ENCODE results near the gene RCN1.
"Not testable (repeated sequence)": the region's sequence is repeated elsewhere in the genome, so short reads cannot be mapped to it uniquely, and the experiment has no call there.

Gene RCN1

DNA sequence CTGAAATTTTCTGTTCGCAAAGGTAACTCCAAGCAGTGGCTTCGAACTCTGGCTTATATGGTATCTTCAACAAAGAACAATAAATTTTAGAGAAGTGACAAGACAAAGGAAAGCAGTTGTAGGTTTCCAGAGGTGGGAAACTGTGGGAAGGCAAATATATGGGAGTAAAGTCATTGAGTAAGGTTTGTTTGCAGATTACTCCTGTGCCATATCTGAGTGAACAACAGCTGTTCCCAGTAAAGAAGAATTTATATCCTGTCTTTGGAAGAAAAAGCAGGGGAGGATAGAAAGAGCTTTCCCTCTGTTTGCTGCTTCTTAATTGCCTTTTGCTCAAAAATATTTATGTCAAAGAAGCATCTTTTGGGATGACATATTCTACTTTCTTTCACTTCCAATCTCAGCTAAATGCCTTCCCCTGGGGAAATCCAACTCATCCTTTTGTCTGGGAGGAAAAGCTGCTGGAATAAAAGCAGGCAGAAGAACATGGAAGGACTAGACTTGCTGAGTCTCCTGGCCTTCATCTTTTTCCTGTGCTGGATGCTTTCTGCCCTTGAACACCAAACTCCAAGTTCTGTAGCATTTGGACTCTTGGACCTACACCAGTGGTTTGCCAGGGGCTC is 10.4 kb upstream of the RCN1 start:
- DNase-seq = no peak

DNA sequence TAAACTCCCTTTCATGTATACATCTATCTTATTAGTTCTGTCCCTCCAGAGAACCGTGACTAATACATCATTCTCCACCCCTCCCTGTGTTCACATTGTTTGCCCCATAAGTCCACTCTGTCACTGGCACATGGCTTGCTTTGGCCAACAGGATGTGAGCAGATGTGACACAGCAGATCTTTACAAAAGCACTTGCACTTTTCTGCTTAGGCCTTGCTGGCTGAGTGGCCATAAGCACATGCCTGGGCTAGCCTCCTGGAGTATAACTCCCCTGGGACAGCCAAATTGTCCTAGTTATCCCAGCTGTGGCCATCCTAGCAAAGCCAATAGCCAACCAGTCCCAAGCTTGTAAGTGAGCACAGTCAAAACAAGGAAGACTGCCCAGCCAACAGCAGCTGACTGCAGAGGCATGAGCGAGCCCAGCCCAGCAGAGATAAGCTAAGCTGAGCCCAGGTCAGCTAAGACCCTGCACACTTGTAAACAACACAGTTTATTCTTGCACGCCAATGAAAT is 9.7 kb upstream of the RCN1 start:
- no peak for DNase-seq

DNA sequence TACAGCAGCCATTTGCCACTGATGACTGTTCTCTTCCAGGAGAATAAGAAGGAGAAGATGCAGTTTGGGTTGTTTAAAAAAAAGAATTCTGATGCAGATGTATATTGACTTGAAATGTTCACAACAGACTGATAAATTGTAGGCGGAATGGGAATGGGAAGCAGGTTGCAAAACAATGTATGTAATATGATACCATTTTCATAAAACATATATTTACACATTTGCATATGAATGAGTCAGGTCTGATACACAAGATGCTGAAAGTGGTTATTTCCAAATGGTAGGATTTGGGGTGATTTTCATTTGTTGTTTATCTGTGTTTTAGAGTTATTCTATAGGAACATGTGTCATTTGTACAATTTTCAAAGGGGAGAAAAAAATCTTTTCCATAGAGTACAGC is 9.0 kb upstream of the RCN1 start:
- DNase-seq = no peak

DNA sequence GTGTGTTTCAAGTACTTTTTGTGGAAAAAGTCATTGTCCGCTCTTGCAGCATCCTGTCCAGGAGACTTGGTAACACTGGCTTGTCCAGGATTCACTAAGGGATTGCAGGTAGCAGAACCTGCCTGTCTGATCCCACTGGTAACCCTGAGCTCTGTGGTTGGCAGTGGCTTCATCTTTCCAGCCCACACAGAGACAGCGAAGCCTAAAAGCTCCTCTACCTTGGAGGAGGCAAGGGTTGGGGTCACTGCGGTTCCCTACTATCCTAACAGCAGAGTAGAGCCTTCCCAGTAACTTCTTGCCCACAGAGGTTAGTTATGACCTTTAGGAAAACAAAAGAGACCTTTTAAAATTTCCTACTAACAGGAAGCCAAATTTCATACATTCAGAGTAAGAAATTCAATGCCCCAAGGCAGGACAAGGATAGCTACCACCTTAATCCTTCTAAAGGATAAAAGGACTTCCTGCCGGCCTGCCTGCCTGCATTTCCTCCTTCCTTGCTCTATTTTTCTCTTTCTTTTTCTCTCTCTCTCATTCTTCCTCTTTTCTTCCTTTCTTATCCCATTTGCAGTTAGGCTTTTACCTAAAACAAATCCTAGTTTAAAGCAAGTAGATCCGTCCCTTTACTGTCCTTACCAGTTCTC is 8.4 kb upstream of the RCN1 start:
- no peak for DNase-seq

DNA sequence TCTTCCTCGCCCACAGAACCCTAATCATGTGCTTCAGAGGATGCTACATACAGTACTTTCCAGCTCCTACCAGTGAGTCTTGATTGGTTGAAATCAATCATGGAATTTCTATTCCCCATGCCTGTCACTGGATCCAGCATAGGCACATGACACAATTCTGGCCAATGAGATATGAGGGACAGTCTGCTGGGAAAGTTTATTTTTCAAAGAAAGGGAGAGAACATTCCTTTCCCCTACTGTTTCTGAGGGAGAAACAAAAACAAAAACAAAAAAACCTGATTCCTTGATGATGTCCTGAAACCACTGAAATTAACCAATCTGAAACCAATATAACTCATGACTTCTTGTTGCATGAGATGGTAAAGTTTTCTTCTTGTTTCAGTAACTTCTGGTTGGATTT is 3.3 kb upstream of the RCN1 start:
- no peak for DNase-seq

DNA sequence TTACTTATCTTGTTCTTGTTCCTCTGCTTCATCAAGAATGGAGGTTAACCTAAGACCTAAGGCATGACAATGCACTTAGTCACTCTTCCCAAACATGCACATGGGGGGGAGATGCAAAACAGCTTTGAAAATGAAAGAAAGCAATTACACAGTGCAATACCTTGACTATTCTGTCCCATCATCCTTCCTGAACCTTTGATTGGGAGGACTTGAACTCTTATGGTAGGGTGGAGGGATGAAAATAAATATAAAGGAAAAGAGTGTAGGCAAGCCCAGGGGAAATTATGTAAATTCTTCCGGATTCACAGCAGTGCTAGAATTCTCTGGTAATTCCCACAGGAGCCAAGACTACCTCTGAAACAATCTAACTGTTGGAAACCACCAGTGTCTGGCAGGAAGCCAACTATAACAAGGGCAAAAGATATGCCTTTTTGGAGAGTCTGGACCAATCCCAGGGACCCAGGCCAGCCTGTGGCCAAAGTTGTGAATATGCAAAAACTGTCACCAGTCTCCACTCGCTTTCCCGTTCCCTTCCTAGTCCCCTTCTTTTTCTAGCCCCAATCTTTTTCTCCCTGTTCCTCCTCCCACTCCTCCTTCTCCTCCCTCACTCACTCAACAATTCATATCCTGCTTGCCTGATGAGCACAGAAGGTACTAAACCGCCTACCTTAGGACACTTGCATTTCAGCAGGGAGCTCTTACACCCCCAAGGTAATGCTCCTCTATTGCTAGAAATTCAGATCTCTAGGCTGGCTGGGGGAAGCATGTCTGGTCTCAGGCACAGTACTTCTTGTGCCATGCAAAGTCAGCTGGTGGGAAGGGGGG is 2.5 kb upstream of the RCN1 start:
- DNase-seq = no peak

DNA sequence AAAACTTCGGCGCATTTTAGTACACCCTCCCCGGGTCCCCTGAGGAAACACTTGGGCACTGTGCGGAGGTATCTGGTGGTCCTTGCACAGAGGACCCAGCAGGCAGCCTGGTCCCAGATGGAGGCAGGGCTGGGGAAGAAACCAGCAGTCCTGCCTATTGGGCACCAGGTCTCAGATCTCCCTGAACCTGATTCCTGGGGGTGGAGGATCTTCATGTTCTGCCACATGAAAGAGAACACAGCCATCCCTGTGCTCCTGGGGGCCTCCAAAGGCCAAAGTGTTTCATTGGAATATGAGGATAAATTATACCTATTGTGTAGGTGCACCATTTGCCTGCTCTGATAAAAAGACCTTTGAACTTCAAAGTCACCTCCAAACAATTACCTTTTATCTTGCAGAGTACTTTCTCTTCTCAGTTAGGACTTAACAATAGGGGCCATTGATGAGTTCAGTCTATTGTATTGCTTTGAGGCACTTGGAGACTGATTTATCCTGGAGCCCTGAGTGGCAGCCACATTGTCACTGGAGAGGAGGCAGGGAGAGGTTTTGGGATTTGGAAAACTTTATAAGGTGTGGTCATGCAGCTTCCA is 1.8 kb downstream of the RCN1 start:
- no peak for DNase-seq

DNA sequence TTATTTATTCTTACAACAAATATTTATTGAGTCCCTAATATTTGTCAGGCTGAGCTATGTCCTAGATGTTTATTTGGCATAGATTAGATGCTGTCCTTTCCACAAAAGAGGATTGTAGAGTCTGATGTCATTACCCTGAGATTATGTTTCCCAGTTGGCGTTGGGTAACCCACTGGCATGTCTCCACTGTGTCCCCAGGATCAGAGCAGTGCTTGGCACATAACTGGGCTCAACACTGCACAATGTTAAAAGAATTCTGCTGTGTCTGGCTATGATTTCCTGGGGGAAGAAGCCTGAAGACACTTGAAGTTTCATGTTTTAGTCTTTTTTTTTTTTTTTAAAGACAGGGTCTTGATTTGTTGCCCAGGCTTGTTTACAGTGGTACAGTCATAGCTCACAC is 4.0 kb downstream of the RCN1 start:
- no peak for DNase-seq

DNA sequence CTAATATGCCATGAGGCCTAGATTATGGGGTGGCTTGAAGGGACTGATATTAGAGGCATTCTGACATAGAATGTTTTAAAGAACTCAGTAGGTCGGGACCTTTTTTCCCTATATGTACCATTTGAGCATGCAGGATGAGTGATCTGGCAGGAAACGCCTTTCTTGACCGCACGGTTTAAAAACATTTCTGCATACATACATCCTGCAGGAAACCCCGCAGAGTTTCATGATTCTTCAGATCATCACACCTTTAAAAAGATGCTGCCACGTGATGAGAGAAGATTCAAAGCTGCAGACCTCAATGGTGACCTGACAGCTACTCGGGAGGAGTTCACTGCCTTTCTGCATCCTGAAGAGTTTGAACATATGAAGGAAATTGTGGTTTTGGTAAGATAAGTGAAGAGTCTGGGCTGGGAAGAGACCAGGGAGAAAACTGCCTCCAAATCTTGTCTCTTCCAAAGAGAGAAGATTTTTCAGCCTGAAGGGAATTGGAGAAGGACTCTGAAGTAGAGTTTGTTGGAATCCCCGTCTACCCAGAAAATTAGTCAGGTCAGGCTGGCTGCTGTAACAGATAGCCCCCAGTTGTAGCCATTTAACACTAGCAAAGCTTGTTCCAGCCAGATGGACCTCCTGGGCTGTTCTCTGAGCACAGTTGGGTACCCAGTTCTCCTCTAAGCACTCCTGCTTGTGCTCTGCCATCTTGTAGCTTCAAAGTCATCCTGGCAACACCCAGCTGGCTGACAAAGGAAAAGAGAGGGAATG is 7.4 kb downstream of the RCN1 start:
- no peak for DNase-seq

DNA sequence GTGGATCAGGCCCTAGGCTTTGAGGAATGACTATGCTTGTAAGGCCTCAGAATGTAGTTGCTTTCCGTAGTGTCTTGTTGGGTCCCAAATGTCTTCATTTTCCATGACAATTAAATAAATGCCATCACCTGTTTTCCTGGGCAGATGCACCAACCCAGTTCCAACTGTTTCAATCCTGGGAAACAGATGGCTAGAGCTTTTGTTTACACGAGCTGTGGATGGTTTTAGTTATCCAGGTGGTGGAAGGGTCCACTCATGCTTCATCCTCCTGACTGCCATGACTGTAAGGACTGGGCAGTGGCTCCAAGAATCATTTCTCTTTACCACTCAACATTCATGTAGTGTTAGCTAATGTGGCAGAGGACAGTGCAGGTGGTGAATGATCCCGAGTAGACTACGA is 8.6 kb downstream of the RCN1 start:
- no peak for DNase-seq

DNA sequence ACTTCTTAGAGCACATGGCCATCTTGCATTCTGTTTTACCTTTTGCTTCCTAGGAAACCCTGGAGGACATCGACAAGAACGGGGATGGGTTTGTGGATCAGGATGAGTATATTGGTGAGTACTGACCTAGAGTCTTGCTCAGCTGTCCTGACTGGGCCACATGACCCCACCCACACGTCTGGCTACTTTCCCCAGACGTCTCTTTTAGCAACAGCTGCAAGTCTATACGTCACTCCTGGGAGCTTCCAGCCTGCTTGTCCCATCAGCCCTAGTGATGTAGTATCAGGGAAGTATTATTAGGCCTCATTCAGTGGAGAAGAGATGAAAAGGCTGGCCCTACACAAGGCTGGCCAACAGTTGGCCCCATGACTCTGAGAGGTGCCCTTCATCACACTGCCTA is 9.6 kb downstream of the RCN1 start:
- DNase-seq = no peak

DNA sequence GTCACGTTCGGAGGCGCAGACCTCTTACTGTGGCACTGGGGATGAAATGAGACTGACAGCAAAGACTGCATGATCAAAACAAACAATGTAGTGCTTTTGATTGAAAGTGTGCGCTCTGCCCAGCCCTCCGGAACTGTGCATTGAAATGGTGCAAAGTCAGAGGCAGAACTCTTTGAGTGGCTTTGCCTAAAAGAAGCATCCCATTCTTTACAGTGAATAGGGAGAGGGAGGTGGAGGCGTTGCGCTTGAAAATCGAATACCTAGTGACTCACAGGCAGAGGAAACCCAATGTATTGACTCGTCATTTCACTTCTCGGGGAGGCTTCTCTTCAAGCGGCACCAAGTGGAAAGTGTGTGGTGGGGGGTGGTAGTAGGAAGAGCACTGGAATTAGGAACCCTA is 10.9 kb downstream of the RCN1 start:
- no peak for DNase-seq

DNA sequence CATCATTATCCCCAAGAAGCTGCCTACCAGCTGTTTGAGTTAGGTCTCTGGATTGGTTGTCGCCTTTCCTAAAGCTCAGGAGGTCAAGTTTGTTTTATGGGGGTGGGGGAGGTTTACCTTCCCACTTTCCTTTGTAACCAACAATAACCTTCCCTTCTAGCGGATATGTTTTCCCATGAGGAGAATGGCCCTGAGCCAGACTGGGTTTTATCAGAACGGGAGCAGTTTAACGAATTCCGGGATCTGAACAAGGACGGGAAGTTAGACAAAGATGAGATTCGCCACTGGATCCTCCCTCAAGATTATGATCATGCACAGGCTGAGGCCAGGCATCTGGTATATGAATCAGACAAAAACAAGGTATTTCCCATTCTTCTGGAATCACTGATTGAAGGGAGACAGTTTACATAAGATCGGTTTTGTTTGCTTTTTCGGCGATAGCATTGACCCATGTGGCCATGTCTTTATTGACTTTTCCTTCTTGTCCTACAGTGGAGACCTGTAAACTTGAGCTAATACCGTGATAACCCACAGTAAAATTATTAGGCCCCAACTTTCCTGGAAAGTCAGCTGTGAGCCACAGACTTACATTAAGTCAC is 12.3 kb downstream of the RCN1 start:
- DNase-seq = not testable (repeated sequence)

DNA sequence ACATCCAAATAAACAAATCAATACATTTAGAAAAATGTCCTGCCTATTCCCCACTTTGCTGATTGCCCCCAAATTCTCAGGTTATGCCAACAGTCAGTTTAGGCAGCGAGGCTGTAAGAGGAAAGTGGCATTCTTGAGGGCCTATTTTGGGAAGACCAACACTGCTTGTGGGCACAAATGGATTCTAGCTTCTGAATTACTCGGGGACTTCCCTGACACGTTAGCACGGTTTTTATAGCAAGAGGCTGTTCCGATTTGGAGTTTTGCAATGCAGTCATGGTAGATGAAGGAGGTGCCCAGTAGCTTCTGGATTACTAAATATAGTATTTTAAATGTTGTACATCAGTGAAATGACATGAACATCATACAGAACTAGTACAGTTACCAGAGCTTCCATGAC is 13.1 kb downstream of the RCN1 start:
- no peak for DNase-seq

DNA sequence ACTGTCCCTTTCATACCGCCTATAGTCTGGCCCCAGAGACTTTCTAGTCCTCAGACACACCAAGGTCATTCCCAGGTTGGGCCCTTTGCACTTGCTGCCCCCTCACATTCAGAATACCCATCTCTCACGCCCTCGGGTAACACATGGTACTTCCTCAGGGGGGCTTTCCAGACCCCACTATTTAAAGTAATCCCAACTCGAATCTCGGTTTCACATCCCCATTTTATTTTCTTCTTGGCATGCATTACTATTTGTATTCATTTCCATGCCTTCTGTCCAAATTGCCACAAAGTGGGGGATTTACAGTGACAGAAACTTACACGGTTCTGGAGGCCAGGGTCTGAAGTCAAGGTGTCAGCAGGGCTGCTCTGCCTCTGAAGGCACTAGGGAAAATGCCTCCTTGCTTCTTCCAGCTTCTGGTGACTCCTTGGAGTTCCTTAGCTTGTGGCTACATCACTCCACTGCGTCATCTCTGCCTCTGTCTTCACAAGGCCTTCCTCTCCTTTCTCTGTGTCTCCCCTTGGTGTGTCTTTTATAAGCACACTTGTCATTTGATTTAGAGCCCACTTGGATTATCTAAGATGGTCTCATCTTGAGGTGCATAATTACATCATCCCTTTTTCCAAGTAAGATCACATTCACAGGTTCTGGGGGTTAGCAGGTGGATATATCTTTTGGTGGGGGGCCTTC is 15.1 kb downstream of the RCN1 start:
- DNase-seq = no peak

DNA sequence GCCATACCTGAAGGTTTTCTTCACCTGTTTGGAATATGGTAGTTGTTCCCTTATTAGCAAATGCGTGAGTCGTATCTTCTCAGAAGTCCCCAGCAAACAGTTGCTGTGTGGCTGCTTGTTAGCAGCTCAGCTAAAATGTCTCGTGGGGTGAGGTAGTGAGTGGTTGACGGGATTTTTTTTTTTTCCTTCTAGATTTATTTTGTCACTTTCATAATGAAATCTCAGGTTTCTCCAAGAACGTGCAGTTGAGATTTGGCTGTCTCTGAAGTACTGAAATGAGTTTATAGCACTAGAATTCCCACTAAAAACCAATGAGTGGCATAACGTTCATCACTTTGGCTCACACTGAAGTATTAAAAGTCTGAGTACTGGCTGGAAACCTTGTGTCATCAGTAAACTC is 16.8 kb downstream of the RCN1 start:
- no peak for DNase-seq

DNA sequence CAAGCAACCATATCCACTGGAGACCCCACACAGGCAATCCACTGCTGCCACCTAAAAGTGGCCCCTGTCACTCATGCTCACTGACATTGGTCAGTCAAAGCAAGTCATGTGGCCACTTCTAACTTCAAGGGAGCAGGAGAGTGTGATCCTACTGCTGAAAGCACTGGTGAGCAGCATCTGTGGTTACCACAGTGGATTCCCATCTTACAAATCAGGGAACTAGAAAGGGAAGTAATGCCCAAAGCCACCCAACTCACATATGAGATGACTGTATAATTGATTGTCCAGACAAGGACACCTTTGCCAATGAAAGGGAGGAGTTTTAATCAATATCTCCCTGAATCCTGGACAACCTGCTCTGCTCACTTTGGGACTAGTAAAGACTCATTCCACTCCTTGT is 17.7 kb downstream of the RCN1 start:
- no peak for DNase-seq

DNA sequence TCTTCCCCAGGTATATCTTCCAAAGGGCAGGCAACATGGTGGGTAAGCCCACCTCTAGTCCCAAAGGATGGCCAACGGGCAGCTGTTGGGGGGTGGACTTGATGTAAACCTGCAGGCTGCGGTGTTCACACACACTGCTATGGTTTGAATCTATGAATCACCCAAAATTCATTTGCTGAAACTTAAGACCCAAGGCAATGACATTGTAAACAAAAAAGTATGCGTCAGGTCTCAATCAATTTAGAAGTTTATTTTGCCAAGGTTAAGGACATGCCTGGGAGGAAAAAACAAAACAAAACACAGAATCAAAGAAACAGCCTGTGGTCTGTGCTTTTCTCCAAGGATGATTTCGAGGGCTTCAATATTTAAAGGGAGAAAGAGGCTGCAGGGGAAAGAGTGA is 18.3 kb downstream of the RCN1 start:
- no peak for DNase-seq

DNA sequence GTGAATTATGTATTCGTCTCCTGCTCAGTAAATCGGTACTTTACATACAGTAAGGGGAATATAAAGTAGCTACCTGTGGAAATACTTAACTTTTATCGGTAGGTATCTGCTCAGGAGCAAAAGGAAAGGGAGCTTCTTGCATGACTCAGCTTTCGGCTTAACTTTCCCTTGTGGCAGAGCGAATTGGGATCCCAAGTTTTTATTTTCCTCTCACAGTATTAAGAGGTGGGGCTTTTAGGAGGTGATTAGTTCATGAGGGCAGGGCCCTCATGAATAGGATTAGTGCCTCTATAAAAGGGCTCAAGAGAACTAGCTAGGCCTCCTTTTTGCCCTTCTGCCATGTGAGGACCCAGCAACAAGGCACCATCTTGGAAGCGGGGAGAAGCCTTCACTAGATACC is 18.7 kb downstream of the RCN1 start:
- DNase-seq = no peak

DNA sequence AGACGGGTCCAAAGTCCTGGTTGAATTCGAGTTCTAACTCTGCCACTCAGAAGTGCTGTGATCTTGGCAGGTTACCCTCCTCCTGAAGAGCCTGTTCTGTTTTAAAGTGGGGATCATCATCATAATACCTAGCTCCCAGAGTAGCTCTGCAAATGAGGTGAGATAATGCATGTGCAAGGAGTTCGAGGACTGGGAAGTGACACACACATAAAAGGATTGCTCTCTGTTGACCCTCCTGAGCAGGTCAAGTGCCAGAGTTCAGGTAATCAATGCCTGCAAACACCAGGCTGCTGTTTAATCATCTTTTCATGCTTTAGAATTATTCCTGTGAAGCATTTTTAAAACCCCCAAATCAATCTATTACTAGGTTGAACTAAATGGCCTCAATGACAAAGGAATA is 19.9 kb downstream of the RCN1 start:
- no peak for DNase-seq

DNA sequence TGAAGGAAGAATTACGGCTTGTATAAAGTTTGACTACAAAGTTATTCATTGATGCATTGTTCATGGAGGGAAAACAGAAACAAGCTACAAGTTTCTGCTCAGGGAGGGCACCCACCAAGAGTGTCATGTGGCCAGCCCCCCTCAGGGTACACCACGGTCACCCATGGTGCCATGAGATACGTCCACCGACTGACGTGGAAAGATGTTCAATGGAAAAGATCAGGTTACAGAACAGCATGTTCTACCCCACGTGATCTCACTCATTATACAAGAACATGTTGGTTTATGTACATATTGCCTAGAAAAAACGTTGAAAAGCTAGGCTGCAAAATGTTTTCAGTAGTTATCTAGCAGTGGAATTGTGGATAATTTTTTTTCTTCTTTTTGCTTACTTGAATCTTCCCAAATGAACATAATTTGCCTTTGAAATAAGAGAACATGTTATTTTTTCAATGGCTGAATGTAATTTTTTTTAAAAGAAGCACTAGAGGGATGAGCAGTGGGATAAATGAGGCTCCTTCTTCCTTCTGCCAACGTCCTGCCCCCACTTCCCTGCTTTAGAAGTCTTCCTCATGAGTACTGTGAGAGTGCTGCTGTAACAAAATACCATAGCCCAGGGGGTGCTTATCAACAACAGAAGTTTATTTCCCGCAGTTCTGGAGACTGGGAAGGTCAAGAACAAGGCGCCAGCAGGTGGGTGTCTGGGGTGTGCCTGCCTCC is 22.5 kb downstream of the RCN1 start:
- DNase-seq = no peak

DNA sequence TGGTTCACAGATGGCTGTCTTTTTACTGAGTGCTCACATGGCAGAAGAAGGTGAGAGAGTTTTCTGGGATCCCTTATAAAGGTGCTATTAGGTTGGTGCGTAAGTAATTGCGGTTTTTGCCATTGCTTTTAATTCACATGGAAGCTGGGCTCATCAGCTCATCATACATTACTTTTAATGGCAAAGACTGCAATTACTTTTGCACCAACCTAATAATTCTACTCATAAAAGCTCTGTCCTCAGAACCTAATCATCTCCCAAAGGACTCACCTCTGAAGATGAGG is 23.0 kb downstream of the RCN1 start:
- no peak for DNase-seq

All from activated CD8-positive, alpha-beta memory T cell treated with anti-CD3 and anti-CD28 coated beads, Interleukin-2, amount 50 U/mL, for 48 hours (primary cell).